AG04450 (cell line): ENCODE measurements around the gene FPR1. TPM values are rescaled to one million over a fixed set of nuclear protein-coding genes. Genes with fewer than 3 reads are reported as not detected.

Source experiments
- CTCF ChIA-PET: fragments of 300-600, 350-600 bp; formaldehyde crosslinking; extraction: SDS; loops from one replicate; lab custom pipeline; 2022; ENCODE audit warnings: antibody characterized with exemption, inconsistent platforms; lab: Charles Lee
- POLR2A ChIA-PET: fragments of 350-600 bp; formaldehyde crosslinking; extraction: SDS; loops from one replicate; lab custom pipeline; 2021; ENCODE audit warnings: antibody characterized with exemption, inconsistent platforms; lab: Yijun Ruan, JAX
- DNase-seq: peaks from one replicate; pipeline ENCODE4 v3.0.0-alpha.2; 2011; ENCODE audit warnings: low read depth, low spot score
- H3K27ac ChIP-seq: one replicate; pipeline ENCODE4 v1.5.1; 2012; ENCODE audit warnings: low read depth, low read length, control low read depth
- H3K27me3 ChIP-seq: one replicate; pipeline ENCODE4 v1.6.0; 2012; ENCODE audit warnings: low read length; ENCODE audit not compliant: control insufficient read depth, insufficient read depth
- H3K4me3 ChIP-seq: 2 replicates; pipeline ENCODE4 v1.5.1; 2011; ENCODE audit warnings: mild to moderate bottlenecking, low read depth, low read length, control low read depth
- H3K9me3 ChIP-seq: 2 replicates; pipeline ENCODE4 v1.5.1; 2012; ENCODE audit warnings: low read length; ENCODE audit not compliant: control insufficient read depth, insufficient read depth
- polyA plus RNA-seq: library from polyadenylated mRNA; depleted of rRNA; stranded (reverse); fragments of >200 nt; gene quantifications from 2 replicates; pipeline ENCODE4 v1.2.3, GENCODE V29; 2011
- TF ChIP-seq, protein P1 (sequence below): IDR thresholded peaks from 2 replicates; pipeline ENCODE4 v1.5.1; 2011; ENCODE audit warnings: low read depth, low read length, control low read depth, inconsistent platforms

Gene FPR1
- polyA plus RNA-seq, 1 experiment = not detected

DNA sequence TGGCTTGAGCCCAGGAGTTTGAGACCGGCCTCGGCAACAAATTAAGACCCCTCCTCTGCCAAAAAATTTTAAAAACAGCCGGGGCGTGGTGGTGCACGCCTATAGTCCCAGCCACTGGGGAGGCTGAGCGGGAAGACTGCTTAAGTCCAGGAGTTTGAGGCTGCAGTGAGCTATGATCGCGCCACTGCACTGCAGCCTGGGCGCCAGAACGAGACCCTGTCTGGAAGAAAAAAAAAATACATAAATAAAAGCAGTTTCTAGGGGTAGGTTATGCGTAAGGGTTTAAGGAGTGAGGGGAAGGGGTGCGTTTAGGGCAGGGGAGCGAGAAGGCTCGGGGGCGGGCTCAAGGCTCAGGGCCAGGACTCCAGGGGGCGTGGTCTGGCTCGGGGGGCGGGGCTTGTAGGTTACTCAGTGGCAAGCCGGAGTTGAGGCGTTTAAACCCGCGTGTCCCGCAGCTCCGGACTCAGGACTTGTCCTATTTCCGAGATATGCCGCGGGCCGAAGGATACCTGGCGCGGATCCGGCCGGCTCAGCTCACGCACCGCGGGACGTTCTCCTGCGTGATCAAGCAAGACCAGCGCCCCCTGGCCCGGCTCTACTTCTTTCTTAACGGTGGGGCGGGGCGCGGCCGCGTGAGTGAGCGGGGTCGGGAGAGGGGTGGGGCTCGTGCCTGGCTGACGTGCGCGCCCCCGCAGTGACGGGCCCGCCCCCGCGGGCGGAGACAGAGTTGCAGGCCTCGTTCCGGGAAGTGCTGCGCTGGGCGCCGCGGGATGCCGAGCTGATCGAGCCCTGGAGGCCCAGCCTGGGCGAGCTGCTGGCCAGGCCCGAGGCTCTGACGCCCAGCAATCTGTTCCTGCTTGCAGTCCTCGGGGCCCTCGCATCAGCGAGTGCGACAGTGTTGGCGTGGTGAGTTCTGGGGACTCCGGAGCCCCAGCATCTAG lies 47.8 kb downstream of the FPR1 start:
- ChIA-PET CTCF (interaction anchor here (0.5 to 1.5 kb wide), 6 partner anchors 9 to 282 kb away, joined by 3 to 9 read pairs (median 3); no protein-coding TSS in a partner anchor), POLR2A (interaction anchor here (0.6 to 5.0 kb wide), 6 partner anchors 14 to 915 kb away, joined by 3 to 36 read pairs (median 4); no protein-coding TSS in a partner anchor)
- TF ChIP-seq, protein P1, sequence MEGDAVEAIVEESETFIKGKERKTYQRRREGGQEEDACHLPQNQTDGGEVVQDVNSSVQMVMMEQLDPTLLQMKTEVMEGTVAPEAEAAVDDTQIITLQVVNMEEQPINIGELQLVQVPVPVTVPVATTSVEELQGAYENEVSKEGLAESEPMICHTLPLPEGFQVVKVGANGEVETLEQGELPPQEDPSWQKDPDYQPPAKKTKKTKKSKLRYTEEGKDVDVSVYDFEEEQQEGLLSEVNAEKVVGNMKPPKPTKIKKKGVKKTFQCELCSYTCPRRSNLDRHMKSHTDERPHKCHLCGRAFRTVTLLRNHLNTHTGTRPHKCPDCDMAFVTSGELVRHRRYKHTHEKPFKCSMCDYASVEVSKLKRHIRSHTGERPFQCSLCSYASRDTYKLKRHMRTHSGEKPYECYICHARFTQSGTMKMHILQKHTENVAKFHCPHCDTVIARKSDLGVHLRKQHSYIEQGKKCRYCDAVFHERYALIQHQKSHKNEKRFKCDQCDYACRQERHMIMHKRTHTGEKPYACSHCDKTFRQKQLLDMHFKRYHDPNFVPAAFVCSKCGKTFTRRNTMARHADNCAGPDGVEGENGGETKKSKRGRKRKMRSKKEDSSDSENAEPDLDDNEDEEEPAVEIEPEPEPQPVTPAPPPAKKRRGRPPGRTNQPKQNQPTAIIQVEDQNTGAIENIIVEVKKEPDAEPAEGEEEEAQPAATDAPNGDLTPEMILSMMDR = peak; percentile 61
- peak; percentile 67 for DNase-seq
- H3K4me3 ChIP-seq = peak overlapping the region; percentile 78
- H3K27ac ChIP-seq = peak overlapping the region; percentile 81
- peaks cover 12% of the 10 kb centered on the region for H3K9me3 ChIP-seq
- no peaks in the 10 kb centered on the region for H3K27me3 ChIP-seq

DNA sequence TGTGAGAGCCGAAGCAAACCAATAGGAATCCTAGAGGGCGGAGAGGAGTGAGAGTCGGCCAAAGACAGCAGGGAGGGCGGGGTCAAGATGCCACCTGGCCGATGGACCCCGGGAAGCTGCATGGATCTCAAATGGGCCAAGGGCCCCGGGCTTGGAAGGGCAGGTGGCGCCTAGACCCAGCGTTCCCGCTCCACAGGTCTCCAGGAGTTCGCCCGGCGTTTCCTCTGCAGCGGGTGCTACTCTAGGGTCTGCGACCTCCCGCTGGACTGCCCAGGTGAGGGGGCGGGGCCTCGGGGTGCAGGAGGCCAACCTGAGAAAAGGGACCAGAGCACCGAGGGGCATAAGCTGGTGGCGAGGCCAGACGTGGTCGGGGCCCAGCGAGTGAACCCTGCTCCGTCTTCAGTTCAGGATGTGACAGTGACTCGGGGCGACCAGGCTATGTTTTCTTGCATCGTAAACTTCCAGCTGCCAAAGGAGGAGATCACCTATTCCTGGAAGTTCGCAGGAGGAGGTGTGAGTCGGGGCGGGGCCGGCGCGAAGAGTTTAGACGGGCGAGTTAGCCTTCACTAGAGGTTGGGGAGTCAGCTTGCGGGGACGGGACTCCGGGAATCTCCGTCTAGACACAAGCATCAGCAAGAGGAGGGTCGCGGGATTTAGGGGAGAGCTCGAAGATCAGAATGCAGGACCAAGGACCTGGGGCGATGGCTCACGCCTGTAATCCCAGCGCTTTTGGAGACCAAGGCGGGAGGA lies 48.7 kb downstream of the FPR1 start:
- Histone ChIP-seq H3K9me3 (peaks cover 12% of the 10 kb centered on the region), H3K4me3 (no peak overlapping the region), H3K27ac (peak overlapping the region; percentile 73), H3K27me3 (no peaks in the 10 kb centered on the region)
- ChIA-PET POLR2A (interaction anchor here (0.6 to 5.0 kb wide), 3 partner anchors 14 to 363 kb away, joined by 3 to 36 read pairs (median 5); no protein-coding TSS in a partner anchor), CTCF (interaction anchor here (0.9 to 1.3 kb wide), 4 partner anchors 8 to 46 kb away, joined by 3 to 9 read pairs (median 4); no protein-coding TSS in a partner anchor)
- TF ChIP-seq, protein P1 = no peak
- no peak for DNase-seq

DNA sequence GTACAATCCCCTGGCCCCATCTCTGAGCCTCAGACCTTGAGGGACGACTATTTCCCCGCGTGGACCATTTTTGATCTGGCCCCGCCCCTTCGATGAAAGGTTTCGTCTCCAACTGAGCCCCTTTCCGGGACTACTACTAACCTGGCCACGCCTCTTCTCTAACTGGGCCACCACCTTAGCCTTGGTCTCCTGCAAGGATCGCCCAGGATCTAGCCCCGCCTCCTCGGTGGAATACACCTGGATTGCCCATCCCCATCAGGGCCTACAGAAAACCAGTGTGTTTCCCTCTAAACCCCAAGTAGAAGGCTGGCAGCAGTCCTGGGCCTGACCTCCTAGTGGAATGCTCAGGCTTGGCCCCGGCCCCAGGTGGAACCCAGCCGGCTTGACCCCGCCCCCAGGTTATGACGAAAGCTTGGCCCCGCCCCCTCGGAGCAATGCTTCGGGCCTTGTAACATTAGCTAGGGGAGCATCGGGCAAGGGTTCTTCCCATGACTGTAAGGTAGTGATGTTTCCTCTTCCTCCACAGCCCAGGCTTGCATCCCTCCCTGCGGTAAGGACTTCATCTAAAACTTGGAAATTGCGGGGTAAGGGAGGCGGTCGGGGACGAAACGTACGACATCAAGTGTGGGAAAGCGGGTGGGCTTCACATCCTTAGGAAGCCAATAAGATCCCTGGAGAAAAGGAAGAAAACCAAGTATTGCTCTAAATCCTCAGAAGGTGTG lies 49.4 kb downstream of the FPR1 start:
- no peak overlapping the region for H3K4me3 ChIP-seq
- H3K27ac ChIP-seq = no peak overlapping the region
- CTCF ChIA-PET = interaction anchor here (1.3 kb wide), 1 partner anchor 41 kb away, joined by 3 read pairs; no protein-coding TSS in a partner anchor
- POLR2A ChIA-PET = interaction anchor here (5.0 kb wide), 1 partner anchor 13 kb away, joined by 36 read pairs; no protein-coding TSS in a partner anchor
- DNase-seq = no peak
- H3K27me3 ChIP-seq = no peaks in the 10 kb centered on the region
- TF ChIP-seq, protein P1 = no peak
- peaks cover 12% of the 10 kb centered on the region for H3K9me3 ChIP-seq

DNA sequence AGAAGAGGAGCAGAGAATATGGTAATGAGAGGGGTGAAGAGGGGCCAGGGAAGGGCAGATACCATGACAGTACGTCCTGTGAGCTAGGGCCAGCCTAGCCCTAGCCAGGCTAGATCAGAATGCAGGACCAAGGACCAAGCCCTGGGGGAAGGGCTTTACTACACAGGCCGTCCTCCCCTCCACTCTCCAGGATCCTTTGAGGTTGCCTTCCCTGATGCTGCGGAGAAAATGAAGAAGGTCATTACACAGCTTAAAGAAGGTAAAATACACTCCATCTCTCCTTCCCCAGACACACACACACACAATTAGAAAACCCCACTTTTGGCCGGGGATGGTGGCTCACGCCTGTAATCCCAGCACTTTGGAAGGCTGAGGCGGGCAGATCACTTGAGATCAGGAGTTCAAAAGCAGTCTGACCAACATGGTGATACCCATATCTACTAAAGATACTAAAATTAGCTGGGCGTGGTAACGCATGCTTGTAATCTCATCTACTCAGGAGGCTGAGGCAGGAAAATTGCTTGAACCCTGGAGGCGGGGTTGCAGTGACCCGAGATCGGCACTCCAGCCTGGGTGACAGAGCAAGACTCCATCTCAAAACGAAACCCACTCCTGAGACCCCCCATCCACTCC lies 50.1 kb downstream of the FPR1 start:
- Histone ChIP-seq H3K27me3 (no peaks in the 10 kb centered on the region), H3K4me3 (no peak overlapping the region), H3K9me3 (peaks cover 12% of the 10 kb centered on the region), H3K27ac (no peak overlapping the region)
- DNase-seq = no peak
- CTCF ChIA-PET = interaction anchor here (0.9 kb wide), 1 partner anchor 76 kb away, joined by 3 read pairs; no protein-coding TSS in a partner anchor
- POLR2A ChIA-PET = interaction anchor here (5.0 kb wide), 1 partner anchor 12 kb away, joined by 36 read pairs; no protein-coding TSS in a partner anchor
- TF ChIP-seq, protein P1 = no peak
